Prostate gland (tissue), 2 donors: ENCODE measurements around the gene XPNPEP1.

Experiments used
- POLR2A ChIP-seq: fragments of 450-650 bp; IDR thresholded peaks from one replicate; pipeline ENCODE4 v1.6.1; 2016; ENCODE audit warnings: antibody characterized with exemption, mild to moderate bottlenecking
- TF ChIP-seq, protein P1 (sequence below), 4 experiments: fragments of 200-600 bp in 2 of 4; fragments of 450-650 bp in 2 of 4; sonication (generic) in 2 of 4; IDR thresholded peaks; 1 replicate in 3 of 4; 2 replicates in 1 of 4; pipeline ENCODE4 v1.5.1; 2016 to 2019; ENCODE audit warnings: antibody characterized with exemption in 4 of 4, mild to moderate bottlenecking in 2 of 4, moderate library complexity in 2 of 4

DNA sequence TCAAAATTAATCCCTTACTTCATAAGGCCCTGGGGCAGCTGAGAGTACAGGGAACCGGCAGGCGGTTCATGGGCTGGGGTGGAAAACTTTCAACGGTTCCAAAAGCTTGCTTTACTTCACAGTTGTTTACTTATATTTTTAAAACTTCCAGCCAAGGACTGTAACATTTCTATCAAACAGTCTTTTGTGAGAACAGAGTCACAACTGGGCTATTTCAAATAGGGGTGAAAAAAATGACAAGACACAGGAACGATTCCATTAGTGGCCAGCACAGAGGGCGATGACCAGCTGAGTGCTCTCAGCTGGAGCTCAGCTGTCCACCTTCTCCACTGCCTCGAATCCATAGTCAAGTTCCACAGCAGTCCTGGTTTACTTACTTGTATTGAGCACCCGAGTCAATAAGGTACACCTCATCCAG lies 48.2 kb downstream of the XPNPEP1 start:
- TF ChIP-seq, protein P1, sequence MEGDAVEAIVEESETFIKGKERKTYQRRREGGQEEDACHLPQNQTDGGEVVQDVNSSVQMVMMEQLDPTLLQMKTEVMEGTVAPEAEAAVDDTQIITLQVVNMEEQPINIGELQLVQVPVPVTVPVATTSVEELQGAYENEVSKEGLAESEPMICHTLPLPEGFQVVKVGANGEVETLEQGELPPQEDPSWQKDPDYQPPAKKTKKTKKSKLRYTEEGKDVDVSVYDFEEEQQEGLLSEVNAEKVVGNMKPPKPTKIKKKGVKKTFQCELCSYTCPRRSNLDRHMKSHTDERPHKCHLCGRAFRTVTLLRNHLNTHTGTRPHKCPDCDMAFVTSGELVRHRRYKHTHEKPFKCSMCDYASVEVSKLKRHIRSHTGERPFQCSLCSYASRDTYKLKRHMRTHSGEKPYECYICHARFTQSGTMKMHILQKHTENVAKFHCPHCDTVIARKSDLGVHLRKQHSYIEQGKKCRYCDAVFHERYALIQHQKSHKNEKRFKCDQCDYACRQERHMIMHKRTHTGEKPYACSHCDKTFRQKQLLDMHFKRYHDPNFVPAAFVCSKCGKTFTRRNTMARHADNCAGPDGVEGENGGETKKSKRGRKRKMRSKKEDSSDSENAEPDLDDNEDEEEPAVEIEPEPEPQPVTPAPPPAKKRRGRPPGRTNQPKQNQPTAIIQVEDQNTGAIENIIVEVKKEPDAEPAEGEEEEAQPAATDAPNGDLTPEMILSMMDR (IDR thresholded peaks at IDR 0.05) = no peak
- no peak for TF ChIP-seq POLR2A
